ENCODE measurements around the gene PATZ1. TPM values are rescaled to one million over a fixed set of nuclear protein-coding genes. Genes with fewer than 3 reads are reported as not detected.

PATZ1 gene
- total and polyA plus RNA-seq, 4 donors = 3.3 to 17.6 (median 12.8) TPM

Other genes with a start within 250 kb of the PATZ1 start
- gene SELENOM, start 238.8 kb downstream of the PATZ1 start, total RNA-seq = 100 to 1,000 TPM; 368 to 526 TPM
- gene SELENOM, start 238.8 kb downstream of the PATZ1 start, polyA plus RNA-seq = 1,000 to 10,000 TPM in 1 of 2 donors, 100 to 1,000 TPM in 1; 806 to 1,228 TPM
- 1 to 10 TPM; 2.4 to 3.3 TPM for gene INPP5J, start 223.4 kb downstream of the PATZ1 start, total RNA-seq
- gene INPP5J, start 223.4 kb downstream of the PATZ1 start, polyA plus RNA-seq = 1 to 10 TPM; 7.6 to 8.3 TPM
- not detected for gene PLA2G3, start 205.8 kb downstream of the PATZ1 start, total RNA-seq
- under 1 TPM in 1 of 2 donors, not detected in 1; 0.33 TPM for gene PLA2G3, start 205.8 kb downstream of the PATZ1 start, polyA plus RNA-seq
- 10 to 100 TPM; 42.8 to 62.5 TPM for gene RNF185, start 186.2 kb downstream of the PATZ1 start, total RNA-seq
- 10 to 100 TPM; 26.3 to 36.1 TPM for gene RNF185, start 186.2 kb downstream of the PATZ1 start, polyA plus RNA-seq
- 10 to 100 TPM; 35.4 to 55.2 TPM for gene LIMK2, start 134.0 kb downstream of the PATZ1 start, total RNA-seq
- 10 to 100 TPM; 10.9 to 28.8 TPM for gene LIMK2, start 134.0 kb downstream of the PATZ1 start, polyA plus RNA-seq
- 10 to 100 TPM; 14.1 to 41.6 TPM for gene PIK3IP1, start 53.9 kb downstream of the PATZ1 start, total RNA-seq
- gene PIK3IP1, start 53.9 kb downstream of the PATZ1 start, polyA plus RNA-seq = 10 to 100 TPM; 16.8 to 44.9 TPM
- gene DRG1, start 53.3 kb upstream of the PATZ1 start, total RNA-seq = 10 to 100 TPM; 34.4 to 37.2 TPM
- 10 to 100 TPM; 45.2 to 58.2 TPM for gene DRG1, start 53.3 kb upstream of the PATZ1 start, polyA plus RNA-seq
- gene EIF4ENIF1, start 143.5 kb upstream of the PATZ1 start, total RNA-seq = 10 to 100 TPM; 32.0 to 34.9 TPM
- 10 to 100 TPM; 12.6 to 13.5 TPM for gene EIF4ENIF1, start 143.5 kb upstream of the PATZ1 start, polyA plus RNA-seq
- 10 to 100 TPM; 25.7 to 50.3 TPM for gene SFI1, start 150.2 kb upstream of the PATZ1 start, total RNA-seq
- 100 to 1,000 TPM in 1 of 2 donors, 10 to 100 TPM in 1; 17.5 to 116 TPM for gene SFI1, start 150.2 kb upstream of the PATZ1 start, polyA plus RNA-seq

All from aorta (tissue), 4 donors.